Measurements from ENCODE around the gene PKP4. TPM values are rescaled to one million over a fixed set of nuclear protein-coding genes. Genes with fewer than 3 reads are reported as not detected.
A peak's percentile ranks its signal among the peaks of the same experiment; 100 is the strongest.

PKP4 gene
- total and polyA plus RNA-seq, 9 of the 15 experiments (the other 6 are each of a cell fraction or from before 2014, with no cell fraction given): 24.6 to 99.1 (median 74.0) TPM

- Histone ChIP-seq H3K27me3 (ENCODE audit: control insufficient read depth in 2 of 2, insufficient read depth in 2 of 2, low read length in 2 of 2) (peaks cover 33 to 49% of the 10 kb centered on the region in 2 experiments; a peak in 4 of 5 replicates), H3K9me1 (ENCODE audit: control insufficient read depth, insufficient read depth, low read length) (no peaks in the 10 kb centered on the region), H3K4me3 (no peak overlapping the region), H3K36me3 (ENCODE audit: control insufficient read depth, insufficient read depth, low read length) (no peaks in the 10 kb centered on the region), H3K27ac (ENCODE audit: extremely low read depth, low read depth, low read length) (no peak overlapping the region), H3K4me2 (ENCODE audit: insufficient read depth, low read length) (no peak overlapping the region), H3K4me1 (replicated peaks in 1 of 2; ENCODE audit: control insufficient read depth in 2 of 2, insufficient read depth in 2 of 2, low read length in 2 of 2) (no peaks in the 10 kb centered on the region), H3K9me3 (replicated peaks; ENCODE audit: control insufficient read depth, insufficient read depth, low read depth, low read length) (no peaks in the 10 kb centered on the region), H3K79me2 (ENCODE audit: control insufficient read depth, insufficient read depth, low read length) (no peaks in the 10 kb centered on the region), H2AFZ (ENCODE audit: low read depth, low read length) (no peak overlapping the region), H3K9ac (ENCODE audit: insufficient read depth in 1 of 2, low read depth in 2 of 2, low read length in 2 of 2) (no peak overlapping the region), H4K20me1 (replicated peaks; ENCODE audit: control insufficient read depth, insufficient read depth, low read length) (no peaks in the 10 kb centered on the region)
- ATAC-seq: peak; percentile 68
- 0% methylated on average over 2 of the region's 2 CpGs for WGBS (ENCODE audit: insufficient coverage, low coverage, missing lambda C conversion rate)
- ChIA-PET CTCF (ENCODE audit: low intra/inter-chr PET ratio) (no interaction called here), POLR2A (interaction anchor here (0.7 to 1.0 kb wide), 5 partner anchors 15 to 1313 kb away, joined by 3 to 4 read pairs (median 3); no protein-coding TSS in a partner anchor)
- in situ Hi-C loops (cut with MboI) (no loop called here), intact Hi-C loops (cut with micrococcal nuclease) (no loop called here)
- BruUV-seq (replicated peaks): no TSS peak
- DNase-seq (ENCODE audit: extremely low read depth in 1 of 4, low spot score in 3 of 4): no peak
- no peak for FAIRE-seq
- TF ChIP-seq UBTF (IDR thresholded peaks at IDR 0.05; ENCODE audit: borderline replicate concordance in 1 of 2, low read depth in 2 of 2, low read length in 2 of 2) (no peak), ZNF263 (CRISPR knock-in tag; IDR thresholded peaks at IDR 0.05; ENCODE audit: borderline replicate concordance) (no peak), CTCF (IDR thresholded peaks at IDR 0.05 in 2 of 3, conservative IDR thresholded peaks at IDR 0.05 in 1 of 3; ENCODE audit: insufficient read depth in 2 of 3, low read depth in 1 of 3, low read length in 3 of 3) (0 out of 6 replicates have a peak, but pooled peaks of 1 of the 3 experiments have one; percentile 7), CTCFL (IDR thresholded peaks at IDR 0.05; ENCODE audit: borderline replicate concordance, insufficient read depth, low read depth, low read length, poor library complexity, severe bottlenecking) (peak; percentile 24)
Measured at GRCh38 chr2:158690823-158691222, 234.1 kb downstream of the PKP4 start.
